ENCODE data around the gene DNM1.
A peak's percentile ranks its signal among the peaks of the same experiment; 100 is the strongest.

Gene DNM1

DNA sequence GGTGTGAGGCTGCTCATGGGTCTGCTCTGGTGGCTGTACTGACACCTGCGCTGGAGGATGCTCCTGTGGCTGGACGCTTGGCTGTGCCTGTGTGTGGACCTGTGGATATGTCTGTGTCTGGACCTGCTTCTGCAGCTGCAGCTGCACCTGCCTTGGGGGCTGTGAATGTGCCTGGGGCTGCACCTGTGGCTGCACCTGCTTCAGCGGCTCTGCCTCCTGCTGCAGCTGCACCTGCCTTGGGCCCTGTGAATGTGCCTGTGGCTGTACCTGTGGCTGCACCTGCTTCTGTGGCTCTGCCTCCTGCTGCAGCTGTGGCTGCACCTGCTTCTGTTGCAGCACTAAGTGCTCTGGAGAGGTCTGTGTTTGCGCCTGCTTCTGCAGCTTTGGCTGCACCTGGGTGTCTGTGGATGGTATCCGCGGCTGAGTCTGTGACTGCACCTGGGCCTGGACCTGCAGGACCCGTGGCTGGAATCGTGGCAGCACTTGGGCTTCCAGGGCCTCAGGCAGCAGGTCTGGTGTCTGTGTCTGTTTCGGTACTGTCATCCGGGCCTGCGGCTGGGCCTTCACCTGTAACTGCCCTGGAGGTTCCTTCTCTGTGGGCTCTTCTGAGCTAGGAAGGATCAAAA is 24.3 kb upstream of the DNM1 start:
- DNase-seq: no peak

DNA sequence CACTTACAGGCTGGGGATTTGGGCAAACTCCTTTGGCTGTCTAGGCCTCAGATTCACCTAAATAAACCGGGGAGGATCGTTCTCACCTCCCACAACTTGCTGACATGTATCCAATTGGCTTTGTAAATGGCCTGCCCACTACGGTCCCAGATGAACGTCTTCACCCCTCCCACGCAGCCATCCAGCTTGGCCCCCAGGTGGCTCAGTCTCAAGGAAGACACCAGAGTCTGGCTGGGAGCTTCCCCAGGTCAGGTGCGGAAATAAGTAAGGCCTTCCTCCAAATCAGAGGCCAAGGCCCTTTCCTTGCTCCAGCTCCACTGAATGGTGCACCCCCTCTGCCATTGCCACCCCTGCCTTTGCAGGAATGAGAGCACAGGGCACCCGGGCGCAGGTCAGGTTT is 23.2 kb upstream of the DNM1 start:
- DNase-seq: no peak

DNA sequence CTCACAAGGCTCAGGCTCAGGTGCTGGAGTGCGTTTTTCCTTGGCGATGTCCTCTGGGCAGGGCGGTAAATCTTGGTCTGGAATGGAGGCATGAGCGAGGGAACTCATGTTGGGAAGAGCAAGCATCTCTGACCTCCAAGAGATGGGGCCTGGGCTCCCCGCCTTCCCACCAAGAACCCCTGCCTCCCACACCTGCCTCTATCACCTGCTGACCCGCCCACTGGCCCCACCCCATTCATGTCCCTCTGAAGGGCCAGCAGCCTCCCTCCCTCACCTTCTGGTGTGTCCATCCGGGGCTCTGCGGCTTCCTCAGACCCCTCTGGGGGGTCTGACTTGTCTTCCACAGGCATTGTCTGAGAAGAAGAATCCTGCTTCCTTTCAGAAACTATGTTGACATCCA is 22.7 kb upstream of the DNM1 start:
- DNase-seq: no peak

DNA sequence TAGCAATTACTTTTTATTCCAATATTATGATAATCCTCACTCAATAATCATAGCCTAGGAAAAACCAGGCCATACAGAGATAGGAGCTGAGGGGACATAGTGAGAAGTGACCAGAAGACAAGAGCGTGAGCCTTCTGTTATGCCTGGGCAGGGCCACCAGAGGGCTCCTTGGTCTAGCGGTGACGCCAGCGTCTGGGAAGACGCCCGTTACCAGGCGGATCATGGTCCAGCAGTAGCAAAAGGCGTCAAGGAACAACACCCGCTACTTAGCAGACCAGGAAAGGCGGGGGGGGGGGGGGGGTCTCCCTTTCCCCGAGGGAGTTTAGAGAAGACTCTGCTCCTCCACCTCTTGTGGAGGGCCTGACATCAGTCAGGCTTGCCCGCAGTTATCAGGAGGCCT is 21.7 kb upstream of the DNM1 start:
- peak; percentile 53 for DNase-seq

DNA sequence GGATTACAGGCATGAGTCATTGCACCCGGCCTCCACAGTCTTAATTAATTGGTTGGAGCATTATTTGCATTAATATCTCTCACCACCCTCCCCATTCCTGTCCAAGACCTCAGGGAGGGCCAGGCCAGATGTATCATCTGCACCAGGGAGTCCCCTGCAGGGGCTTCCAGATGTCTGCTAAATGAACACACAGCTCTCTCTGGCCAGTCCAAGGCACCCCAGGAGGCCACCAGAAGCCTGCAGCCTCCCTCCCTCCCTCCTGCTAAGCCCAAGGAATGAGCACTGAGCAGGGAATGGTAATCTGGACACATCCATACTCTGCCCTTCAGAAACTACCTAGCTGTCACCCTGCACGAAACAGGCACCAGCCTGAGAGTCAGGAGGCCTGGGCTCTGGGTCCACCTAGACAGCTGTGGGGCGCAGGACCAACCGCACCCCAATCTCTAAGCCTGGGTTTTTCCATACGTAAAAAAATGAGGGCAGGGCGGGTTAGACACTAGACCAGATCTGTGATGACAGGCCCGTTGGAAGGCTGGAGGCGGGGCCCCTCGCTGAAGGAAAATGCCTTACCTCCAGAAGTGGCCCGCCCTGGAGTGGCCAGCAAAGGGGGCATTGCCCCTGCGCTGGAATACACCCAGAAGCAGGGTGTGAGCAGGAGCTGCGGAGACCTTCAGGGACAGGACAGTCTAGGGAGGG is 20.1 kb upstream of the DNM1 start:
- DNase-seq: peak; percentile 28

DNA sequence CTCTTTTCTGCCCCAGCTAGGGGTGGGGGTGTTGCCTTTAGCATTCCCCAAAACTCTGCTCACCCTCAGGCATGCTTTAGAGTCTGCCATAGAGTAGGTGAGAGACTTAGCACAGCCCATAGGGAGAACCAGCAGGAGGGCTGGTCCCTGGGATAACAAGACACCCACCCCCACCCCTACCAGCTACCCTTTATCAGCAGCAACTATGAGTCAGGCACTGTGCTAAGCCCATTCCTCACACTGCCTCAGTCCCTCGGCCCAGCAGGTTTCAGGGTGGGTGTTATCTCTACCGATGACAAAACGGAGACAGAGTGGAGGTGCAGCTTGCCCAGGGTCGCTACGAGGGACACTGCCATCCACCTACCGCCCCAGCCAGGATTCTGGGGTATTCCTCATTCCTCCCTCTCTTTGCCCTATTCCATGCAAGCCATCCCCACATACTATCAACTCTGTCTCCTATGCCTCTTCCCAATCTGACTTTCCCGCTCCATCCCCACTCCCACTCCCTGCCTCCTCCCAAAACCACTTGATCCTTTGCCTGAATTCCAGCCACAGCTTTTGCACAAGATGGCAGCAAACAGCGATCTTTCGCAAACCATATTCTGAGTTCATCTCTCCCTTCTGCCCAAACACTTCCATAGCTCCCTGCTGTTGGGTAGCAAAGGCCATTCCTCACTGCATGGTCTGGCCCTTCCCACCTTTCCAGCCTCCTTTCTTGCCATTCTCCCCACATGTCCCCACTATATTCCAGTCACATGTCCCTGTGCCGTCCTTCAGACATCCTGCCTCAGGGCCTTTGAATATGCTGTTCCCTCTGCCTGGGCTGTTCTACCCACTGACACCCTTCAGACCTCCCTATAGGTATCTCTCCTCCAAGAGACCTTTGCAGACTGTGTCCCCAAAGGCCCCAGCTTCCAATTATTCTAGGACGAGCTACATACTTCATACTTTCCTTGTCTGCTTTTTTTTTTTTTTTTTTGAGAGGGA is 16.9 kb upstream of the DNM1 start:
- DNase-seq: no peak

DNA sequence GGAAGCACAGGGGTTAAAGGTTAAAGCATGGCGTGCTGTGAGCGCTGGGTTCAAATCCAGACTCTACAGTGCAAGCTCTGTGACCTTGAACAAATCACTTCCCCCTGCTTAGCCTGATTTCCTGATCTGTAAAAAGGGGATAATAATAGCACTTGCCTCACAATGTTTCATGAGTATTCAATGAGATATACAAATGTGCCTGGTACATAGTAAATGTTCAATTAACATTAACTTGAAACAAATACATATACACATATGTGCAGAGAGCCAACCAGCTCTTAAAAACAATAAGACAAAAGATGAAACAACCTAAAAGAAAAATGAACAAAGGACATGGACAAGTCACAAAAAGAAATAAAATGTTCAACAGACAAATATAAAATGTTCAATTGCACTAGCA is 15.8 kb upstream of the DNM1 start:
- DNase-seq: no peak

DNA sequence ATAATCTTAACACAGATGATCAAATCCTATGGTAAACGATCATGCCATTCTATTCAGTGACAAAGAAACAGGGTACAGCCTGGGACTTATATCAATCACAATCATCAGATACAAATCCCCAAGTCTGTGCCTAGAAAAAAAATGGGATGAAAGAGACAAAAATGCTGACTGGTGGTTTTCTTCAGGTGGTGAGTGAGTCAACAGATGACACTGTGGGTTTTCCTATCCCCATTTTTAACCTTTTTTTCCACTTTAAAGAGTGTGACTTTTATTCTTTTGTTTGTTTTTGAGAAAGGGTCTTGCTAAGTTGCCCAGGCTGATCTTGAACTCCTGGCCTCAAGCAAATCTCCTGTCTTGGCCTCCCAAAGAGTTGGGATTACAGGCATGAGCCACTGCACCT is 15.0 kb upstream of the DNM1 start:
- no peak for DNase-seq

DNA sequence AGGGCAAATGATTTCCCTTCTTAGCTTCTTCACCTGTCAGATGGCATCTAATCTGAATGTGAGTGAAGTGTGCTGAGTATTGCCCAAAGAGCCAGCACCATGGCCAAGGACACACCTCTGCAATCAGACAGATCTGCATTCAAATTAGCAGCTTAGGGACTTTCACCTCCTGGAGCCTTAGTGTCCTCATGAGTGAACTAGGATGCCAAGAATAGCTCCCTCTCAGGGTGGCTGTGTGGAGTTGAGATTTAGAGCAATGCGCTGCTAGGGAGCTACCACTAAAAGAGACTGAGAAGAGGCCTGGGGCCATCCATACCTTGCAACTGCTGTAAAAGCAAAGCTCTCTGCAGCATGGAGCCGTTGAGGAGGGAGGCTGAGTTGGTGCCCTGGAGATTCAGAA is 13.2 kb upstream of the DNM1 start:
- no peak for DNase-seq

DNA sequence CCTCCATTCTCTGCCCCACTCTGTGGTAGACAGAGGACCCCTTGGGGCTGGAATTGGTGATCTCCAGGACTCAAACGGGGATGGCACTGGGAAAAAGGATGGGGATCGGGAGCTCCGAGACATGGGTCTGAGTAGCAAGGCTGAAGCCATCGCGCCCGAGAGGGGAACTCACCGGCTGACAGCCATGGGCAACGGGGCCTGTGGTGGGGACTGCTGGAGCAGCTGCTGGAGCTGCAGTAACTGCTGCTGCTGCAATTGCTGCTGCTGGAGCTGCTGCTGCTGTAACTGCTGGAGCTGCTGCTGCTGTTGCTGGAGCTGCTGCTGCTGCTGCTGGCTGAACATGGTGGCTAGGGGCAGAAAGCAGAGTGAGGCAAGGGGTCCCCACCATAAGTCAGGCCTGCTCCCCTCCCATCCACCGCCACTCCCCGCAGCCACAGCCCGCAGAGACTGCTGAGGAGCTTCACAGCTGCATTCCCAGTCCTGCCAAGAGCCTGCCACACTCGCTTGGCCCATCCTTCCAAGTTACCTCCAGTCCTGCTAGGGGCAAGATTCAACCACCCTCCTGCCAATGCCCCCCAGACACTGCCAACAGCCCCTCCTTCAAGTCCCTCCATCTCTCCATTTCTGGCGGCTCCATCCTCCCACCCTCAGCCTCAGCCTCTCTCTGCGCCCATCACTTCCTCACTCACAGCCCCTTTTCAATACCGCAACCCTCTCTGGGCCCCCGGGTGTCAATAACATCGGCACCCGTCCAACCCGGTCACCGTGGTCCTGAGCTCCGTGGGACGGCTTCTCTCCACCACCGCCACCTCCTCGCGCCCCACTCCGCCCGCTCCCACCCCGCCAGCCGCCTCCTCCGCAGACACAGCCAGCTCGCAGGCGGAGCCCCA is 12.4 kb upstream of the DNM1 start:
- no peak for DNase-seq

DNA sequence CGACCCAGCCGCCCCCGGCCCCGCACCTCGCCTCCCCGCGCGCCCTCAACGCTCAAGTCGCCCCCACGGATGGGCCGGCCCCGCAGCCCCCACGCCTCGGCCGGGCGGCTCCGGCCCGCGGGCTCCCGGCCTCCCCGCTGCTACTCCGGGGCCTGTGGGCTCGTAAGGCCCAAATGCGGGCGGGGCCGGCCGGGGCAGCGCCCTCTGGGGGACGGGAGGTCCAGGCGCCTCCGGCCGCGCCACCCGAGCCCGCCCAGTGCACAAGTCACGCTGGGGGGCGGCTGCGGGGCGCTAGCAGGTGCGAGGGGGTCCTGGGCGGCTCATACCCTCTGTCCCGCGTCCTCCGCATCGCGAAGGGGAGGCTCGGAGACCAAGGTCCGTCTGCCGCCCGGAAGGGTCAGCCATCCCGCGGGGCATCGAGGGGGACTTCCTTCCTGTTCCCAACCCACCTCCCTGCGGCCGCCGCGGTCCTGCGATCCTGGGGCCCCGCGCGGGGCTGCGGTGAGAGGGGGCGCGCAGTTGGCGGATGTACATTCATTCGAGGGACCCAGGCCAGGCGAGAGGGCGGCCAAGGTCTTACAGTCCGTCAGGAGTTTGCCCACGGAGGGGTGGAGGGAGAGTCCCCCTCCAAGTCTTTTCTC is 11.7 kb upstream of the DNM1 start, which contains the start of gene CIZ1:
Gene CIZ1 (minus strand): TSS at position 167 of the 641 bp plus-strand sequence. CDS start 715 bp downstream, outside the sequence.
- peak; percentile 80 for DNase-seq

DNA sequence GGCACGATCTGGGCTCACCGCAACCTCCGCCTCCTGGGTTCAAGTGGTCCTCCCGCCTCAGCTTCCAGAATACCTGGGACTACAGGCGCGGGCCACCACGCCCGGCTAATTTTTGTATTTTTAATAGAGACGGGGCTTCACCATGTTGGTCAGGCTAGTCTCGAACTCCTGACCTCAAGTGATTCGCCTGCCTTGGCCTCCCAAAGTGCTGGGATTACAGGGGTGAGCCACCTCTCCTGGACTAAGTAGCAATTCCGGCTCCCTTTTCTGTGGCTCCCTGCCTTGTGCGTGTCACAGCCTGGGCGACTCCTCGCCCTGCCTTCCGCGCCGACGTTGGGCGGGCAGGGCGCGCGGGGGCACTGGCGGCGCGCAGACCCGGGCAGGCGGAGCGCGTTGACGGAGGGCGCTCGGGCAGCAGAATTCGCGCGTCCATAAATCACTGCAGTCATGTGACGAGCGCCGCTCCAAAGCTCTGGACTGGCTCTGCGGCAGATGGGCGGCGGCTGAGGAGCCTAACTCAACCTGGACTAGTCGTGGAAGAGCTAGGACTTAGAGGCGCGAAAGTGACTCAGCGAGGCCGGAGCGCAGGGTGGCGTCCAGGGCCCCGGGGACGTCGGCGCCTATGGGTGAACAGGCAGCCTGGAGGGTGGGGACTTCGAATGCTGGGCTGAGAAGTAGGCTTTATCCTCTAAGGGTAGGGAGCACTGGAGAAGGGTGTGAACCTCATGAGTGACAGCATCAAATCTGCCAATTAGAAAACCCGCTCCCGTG is 10.4 kb upstream of the DNM1 start:
- DNase-seq: peak; percentile 86

DNA sequence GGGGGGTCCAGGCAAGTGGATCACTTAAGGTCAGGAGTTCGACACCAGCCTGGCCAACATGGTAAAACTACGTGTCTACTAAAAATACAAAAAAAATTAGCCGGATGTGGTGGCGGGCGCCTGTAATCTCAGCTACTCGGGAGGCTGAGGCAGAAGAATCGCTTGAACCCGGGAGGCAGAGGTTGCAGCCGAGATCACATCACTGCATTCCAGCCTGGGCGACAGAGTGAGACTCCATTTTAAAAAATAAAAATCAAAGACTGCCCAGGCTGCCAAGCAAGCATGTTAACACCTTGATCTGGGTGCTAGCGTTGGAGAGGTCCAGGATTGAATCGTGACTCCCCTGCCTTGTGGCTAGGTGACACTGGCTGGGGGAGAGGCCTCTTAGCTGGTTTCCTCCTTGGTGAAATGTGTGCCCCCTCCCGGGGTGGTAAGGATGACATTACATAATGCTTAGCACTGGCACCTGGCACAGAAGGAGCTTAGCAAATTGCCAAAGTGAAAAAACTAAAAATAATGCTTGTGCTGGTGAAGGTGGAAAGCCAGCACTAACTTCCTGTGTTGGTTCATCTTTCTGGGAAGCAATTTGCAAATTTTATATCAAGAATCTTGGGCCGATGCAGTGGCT is 9.6 kb upstream of the DNM1 start:
- DNase-seq: no peak

DNA sequence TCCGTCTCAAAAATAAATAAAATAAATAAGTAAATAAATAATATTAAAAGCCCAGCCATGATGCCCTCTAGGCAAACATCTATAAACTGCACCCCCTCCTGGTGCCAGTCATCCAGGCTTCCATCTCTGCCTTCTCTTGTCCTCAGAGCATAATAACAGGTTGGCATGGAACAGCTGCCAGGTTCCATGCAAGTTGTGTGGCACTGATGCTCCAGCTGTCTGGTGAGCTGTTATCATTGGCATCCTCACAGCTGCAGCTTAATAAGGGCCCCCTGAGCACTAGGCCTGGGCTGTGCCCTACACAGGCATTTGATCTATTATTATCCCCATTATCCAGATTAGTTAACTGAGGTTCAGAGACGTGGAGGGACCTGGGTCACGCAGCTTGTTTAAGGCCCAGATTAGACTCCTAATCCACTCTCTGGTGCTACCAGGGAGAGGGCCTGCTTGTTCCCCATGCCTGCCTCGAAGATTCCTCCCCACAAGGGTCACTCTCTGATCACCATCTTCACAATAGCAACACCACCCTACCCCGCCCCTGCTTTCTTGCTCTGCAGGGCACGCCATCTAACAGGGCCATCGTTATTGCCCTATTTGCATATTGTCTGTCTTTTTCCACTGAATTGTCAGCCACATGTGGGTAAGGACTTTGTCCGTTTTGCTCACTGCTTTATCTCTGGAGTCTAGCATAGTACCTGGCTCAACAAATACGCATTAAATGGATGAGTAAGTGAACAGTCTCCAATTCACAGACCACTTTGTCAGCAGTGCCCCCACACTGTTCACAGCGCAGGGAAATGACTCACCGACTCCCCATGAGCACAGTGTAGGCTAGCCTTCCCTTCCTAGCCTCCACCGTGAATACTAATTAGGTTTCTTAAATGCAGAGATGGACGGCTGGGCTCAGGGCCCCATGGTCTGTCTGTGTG is 1.5 kb upstream of the DNM1 start:
- DNase-seq: peak; percentile 35

DNA sequence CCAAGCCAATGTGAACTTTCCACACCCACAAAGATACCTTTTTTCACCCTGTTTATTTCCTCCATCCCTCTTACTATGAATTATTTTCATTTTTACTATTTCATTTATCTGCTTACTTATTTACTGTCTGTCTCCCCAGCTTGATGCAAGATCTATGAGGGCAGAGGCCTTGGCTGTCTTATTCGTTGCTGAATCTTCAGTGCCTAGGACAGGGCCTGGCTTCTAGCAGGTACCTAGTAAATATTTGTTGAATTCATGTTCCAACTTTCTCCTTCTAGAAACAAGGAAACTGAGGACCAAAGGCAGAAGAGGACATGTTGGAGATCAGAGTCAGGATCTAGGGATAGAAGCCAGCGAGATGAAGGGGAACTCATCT is 543 bp upstream of the DNM1 start:
- no peak for DNase-seq

DNA sequence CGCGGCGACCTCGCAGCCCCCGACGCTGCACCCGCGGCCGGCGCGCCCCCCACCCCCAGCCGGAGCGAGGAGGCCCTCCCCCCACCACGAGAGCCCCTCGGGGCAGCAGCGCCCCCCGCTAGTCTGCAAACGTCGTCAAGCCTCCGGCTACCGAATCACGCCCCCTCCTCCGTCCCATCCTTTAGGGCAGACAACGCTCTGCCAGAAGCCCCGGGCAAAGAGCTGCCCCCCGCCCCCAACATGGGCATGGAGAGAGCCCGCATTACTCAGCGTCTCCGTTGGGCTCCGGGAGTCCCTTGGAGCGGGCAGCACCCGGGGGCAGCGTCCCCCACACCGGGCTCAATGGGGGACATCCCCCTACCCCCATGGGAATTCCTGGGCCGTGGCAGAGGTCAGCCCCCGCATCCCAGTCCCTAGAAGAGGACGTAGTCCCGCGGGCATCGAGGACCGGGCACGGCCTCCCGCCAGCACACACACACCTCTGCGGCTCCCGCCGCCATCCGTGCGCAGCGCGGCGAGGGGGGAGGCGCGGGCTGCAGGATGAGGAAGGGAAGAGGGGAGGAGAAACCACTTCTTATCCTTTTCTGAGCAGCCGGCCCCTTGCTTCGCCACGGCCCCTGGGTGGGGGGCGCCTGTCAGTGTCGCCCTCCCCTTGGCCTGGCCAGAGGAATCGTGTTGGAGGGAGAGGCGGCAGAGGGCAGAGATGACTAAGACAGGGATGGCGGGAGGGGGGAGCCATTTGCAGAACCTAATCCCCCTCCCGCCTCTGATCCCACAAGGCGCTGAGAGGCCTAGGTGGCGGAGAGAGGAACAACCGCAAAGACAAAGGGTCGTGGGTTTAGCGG is 750 bp downstream of the DNM1 start:
- peak; percentile 59 for DNase-seq

DNA sequence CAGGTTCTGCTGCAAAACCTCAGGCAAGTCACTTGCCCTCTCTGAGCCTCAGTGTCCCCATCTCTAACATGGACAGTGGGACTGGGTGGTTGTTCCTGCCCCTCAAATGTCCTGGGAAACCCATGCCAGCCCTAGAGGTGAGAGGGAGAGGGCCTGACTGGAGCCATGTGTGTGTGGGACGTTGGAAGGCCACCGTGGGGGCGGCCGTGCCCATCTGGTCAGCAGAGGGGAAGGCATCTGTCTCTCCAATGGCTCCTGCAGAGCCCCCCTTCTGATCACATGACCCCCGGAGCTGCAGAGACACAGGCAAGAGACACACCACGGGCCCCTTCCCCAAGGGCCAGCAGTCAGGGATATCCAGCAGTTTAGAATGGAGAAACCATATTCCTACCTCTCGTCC is 1.7 kb downstream of the DNM1 start:
- DNase-seq: no peak

DNA sequence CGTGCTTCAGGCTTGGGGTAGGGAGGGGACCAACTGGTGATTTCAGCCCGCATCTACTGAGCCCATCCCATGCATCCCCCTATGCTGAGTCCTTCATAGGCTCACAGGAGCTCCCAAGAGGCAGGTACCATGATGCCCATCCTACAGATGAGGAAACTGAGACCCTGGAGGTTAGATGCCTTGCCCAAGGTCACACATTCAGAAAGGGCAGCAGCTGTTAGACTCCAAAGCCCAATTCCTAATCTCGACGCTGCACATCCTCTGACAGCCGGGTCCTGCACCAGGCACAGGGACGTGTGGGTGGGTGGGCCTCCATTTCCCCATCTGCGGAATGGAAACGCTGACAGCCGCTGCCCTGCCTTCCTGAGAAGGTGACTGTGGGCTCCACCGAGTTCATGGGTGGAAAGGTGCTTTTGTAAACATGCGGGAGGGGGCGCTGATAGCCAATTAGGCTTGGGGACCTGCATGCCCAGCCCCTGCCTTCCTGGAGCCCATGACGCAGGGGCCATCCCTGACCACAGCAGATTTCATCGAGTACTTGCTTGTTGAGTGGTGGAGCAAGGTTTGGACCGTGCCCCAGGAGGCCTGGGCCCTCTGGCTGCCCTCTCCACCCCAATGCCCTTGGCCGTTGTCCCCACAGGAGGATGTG is 2.2 kb downstream of the DNM1 start:
- no peak for DNase-seq

Measured in fibroblast of skin of scalp (primary cell).